H1 (cell line): ENCODE measurements around the gene GRHL3. TPM values are rescaled to one million over a fixed set of nuclear protein-coding genes. Genes with fewer than 3 reads are reported as not detected.

Experiments used
- ATF3 ChIP-seq: IDR thresholded peaks from 2 replicates; pipeline ENCODE4 v1.6.1; 2011; ENCODE audit warnings: low read depth, mild to moderate bottlenecking, low read length; ENCODE audit not compliant: insufficient read depth
- GABPA ChIP-seq: IDR thresholded peaks from 2 replicates; pipeline ENCODE4 v1.6.1; 2011; ENCODE audit warnings: mild to moderate bottlenecking, low read length, moderate library complexity, borderline replicate concordance; ENCODE audit not compliant: insufficient read depth
- KDM4A ChIP-seq: IDR thresholded peaks from one replicate; pipeline ENCODE4 v1.7.1; 2012; ENCODE audit warnings: low read depth, mild to moderate bottlenecking, moderate library complexity, low read length, inconsistent platforms; ENCODE audit not compliant: severe bottlenecking
- MAFK ChIP-seq: IDR thresholded peaks from 2 replicates; pipeline ENCODE4 v1.6.1; 2012; ENCODE audit warnings: low read depth, mild to moderate bottlenecking, improper control_type of control experiment, low read length
- POU5F1 ChIP-seq: IDR thresholded peaks from 2 replicates; pipeline ENCODE4 v1.6.1; 2011; ENCODE audit warnings: low read depth, mild to moderate bottlenecking, low read length, moderate library complexity
- polyA plus RNA-seq, 7 experiments: library from polyadenylated mRNA; depleted of rRNA in 3 of 7; stranded (reverse) in 5 of 7; unstranded in 2 of 7; fragments of >200 nt in 5 of 7; fragments of 200-250 nt in 2 of 7; gene quantifications; 1 replicate in 5 of 7; 2 replicates in 1 of 7; 4 replicates in 1 of 7; pipeline versions ENCODE4 v1.2.1 to v1.2.3, GENCODE V29; 2011 to 2013; ENCODE audit warnings: missing spikeins in 2 of 7, mixed read lengths in 2 of 7
- total RNA-seq: library from RNA; stranded (reverse); fragmentation: NEBNext Ultra II Directional; extraction: Animal tissue kit (Norgen Biotek cat#: 25700); gene quantifications from 2 replicates; pipeline ENCODE4 v1.2.1, GENCODE V29; 2021
- TF ChIP-seq, protein P1 (sequence below): fragments of 300-600 bp; sonication (generic); IDR thresholded peaks from 2 replicates; pipeline ENCODE4 v1.7.1; 2012; ENCODE audit warnings: low read length, moderate library complexity, mild to moderate bottlenecking, inconsistent platforms; ENCODE audit not compliant: insufficient replicate concordance
- TF ChIP-seq, protein P2 (sequence below): IDR thresholded peaks from 2 replicates; pipeline ENCODE4 v1.6.1; 2012; ENCODE audit warnings: low read length, inconsistent platforms

Gene GRHL3
- total and polyA plus RNA-seq, 2 of the 8 experiments (the other 6 are each of a cell fraction or from before 2014, with no cell fraction given) = 0.80 to 1.8 TPM

GRCh38 chr1:24341260-24341659, 22.1 kb downstream of the GRHL3 start (continued):
- TF ChIP-seq, protein P1, sequence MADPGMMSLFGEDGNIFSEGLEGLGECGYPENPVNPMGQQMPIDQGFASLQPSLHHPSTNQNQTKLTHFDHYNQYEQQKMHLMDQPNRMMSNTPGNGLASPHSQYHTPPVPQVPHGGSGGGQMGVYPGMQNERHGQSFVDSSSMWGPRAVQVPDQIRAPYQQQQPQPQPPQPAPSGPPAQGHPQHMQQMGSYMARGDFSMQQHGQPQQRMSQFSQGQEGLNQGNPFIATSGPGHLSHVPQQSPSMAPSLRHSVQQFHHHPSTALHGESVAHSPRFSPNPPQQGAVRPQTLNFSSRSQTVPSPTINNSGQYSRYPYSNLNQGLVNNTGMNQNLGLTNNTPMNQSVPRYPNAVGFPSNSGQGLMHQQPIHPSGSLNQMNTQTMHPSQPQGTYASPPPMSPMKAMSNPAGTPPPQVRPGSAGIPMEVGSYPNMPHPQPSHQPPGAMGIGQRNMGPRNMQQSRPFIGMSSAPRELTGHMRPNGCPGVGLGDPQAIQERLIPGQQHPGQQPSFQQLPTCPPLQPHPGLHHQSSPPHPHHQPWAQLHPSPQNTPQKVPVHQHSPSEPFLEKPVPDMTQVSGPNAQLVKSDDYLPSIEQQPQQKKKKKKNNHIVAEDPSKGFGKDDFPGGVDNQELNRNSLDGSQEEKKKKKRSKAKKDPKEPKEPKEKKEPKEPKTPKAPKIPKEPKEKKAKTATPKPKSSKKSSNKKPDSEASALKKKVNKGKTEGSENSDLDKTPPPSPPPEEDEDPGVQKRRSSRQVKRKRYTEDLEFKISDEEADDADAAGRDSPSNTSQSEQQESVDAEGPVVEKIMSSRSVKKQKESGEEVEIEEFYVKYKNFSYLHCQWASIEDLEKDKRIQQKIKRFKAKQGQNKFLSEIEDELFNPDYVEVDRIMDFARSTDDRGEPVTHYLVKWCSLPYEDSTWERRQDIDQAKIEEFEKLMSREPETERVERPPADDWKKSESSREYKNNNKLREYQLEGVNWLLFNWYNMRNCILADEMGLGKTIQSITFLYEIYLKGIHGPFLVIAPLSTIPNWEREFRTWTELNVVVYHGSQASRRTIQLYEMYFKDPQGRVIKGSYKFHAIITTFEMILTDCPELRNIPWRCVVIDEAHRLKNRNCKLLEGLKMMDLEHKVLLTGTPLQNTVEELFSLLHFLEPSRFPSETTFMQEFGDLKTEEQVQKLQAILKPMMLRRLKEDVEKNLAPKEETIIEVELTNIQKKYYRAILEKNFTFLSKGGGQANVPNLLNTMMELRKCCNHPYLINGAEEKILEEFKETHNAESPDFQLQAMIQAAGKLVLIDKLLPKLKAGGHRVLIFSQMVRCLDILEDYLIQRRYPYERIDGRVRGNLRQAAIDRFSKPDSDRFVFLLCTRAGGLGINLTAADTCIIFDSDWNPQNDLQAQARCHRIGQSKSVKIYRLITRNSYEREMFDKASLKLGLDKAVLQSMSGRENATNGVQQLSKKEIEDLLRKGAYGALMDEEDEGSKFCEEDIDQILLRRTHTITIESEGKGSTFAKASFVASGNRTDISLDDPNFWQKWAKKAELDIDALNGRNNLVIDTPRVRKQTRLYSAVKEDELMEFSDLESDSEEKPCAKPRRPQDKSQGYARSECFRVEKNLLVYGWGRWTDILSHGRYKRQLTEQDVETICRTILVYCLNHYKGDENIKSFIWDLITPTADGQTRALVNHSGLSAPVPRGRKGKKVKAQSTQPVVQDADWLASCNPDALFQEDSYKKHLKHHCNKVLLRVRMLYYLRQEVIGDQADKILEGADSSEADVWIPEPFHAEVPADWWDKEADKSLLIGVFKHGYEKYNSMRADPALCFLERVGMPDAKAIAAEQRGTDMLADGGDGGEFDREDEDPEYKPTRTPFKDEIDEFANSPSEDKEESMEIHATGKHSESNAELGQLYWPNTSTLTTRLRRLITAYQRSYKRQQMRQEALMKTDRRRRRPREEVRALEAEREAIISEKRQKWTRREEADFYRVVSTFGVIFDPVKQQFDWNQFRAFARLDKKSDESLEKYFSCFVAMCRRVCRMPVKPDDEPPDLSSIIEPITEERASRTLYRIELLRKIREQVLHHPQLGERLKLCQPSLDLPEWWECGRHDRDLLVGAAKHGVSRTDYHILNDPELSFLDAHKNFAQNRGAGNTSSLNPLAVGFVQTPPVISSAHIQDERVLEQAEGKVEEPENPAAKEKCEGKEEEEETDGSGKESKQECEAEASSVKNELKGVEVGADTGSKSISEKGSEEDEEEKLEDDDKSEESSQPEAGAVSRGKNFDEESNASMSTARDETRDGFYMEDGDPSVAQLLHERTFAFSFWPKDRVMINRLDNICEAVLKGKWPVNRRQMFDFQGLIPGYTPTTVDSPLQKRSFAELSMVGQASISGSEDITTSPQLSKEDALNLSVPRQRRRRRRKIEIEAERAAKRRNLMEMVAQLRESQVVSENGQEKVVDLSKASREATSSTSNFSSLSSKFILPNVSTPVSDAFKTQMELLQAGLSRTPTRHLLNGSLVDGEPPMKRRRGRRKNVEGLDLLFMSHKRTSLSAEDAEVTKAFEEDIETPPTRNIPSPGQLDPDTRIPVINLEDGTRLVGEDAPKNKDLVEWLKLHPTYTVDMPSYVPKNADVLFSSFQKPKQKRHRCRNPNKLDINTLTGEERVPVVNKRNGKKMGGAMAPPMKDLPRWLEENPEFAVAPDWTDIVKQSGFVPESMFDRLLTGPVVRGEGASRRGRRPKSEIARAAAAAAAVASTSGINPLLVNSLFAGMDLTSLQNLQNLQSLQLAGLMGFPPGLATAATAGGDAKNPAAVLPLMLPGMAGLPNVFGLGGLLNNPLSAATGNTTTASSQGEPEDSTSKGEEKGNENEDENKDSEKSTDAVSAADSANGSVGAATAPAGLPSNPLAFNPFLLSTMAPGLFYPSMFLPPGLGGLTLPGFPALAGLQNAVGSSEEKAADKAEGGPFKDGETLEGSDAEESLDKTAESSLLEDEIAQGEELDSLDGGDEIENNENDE = no peak
- no peak for TF ChIP-seq MAFK
- no peak for TF ChIP-seq POU5F1
- no peak for TF ChIP-seq GABPA
- TF ChIP-seq, protein P2, sequence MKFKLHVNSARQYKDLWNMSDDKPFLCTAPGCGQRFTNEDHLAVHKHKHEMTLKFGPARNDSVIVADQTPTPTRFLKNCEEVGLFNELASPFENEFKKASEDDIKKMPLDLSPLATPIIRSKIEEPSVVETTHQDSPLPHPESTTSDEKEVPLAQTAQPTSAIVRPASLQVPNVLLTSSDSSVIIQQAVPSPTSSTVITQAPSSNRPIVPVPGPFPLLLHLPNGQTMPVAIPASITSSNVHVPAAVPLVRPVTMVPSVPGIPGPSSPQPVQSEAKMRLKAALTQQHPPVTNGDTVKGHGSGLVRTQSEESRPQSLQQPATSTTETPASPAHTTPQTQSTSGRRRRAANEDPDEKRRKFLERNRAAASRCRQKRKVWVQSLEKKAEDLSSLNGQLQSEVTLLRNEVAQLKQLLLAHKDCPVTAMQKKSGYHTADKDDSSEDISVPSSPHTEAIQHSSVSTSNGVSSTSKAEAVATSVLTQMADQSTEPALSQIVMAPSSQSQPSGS = no peak
- no peak for TF ChIP-seq ATF3
- TF ChIP-seq KDM4A = no peak
